ENCODE measurements around the gene TSPAN12. TPM values are rescaled to one million over a fixed set of nuclear protein-coding genes. Genes with fewer than 3 reads are reported as not detected.
"Not testable (repeated sequence)": the region's sequence is repeated elsewhere in the genome, so short reads cannot be mapped to it uniquely, and the experiment has no call there.

The TSPAN12 gene
- 10 to 100 TPM; 35.6 to 50.3 TPM for total RNA-seq
- 23.5 TPM for polyA plus RNA-seq (2013, experiment 1 of 2)
- 29.6 TPM for polyA plus RNA-seq (2013, experiment 2 of 2)
- long read RNA-seq, experiment 1, transcript TSPAN12-201 (8 exons, 2,798 nt), result major isoform, 9 of 23 reads
- long read RNA-seq, experiment 1, partial matches to known transcripts, result 2 of 23 reads
- long read RNA-seq, experiment 1, other reads (novel, unspliced or antisense), result 12 of 23 reads
- long read RNA-seq, experiment 2, transcript TSPAN12-201 (8 exons, 2,798 nt), result major isoform, 80 of 107 reads
- long read RNA-seq, experiment 2, partial matches to known transcripts, result 4 of 107 reads
- long read RNA-seq, experiment 2, other reads (novel, unspliced or antisense), result 23 of 107 reads
- long read RNA-seq, experiment 3, transcript TSPAN12-201 (8 exons, 2,798 nt), result major isoform, 149 of 204 reads
- long read RNA-seq, experiment 3, partial matches to known transcripts, result 9 of 204 reads
- long read RNA-seq, experiment 3, other reads (novel, unspliced or antisense), result 44 of 204 reads
- long read RNA-seq, experiment 4, transcript TSPAN12-201 (8 exons, 2,798 nt), result major isoform, 26 of 61 reads
- long read RNA-seq, experiment 4, partial matches to known transcripts, result 4 of 61 reads
- long read RNA-seq, experiment 4, other reads (novel, unspliced or antisense), result 31 of 61 reads

- Histone ChIP-seq H3K36me3 (ENCODE audit: control insufficient read depth, insufficient read depth, low read length) (peaks cover 19% of the 10 kb centered on the region), H3K27me3 (ENCODE audit: control insufficient read depth, insufficient read depth, low read length, poor library complexity, severe bottlenecking) (no peaks in the 10 kb centered on the region), H3K4me1 (ENCODE audit: control insufficient read depth, insufficient read depth, low read length) (peaks cover 11% of the 10 kb centered on the region), H3K4me3 (ENCODE audit: low read length) (peak within 1 kb of the TSS; percentile 97), H3K27ac (ENCODE audit: low read depth, low read length) (peak within 1 kb of the TSS; percentile 98), H3K9me3 (ENCODE audit: control insufficient read depth, low read length) (no peaks in the 10 kb centered on the region), H3K9ac (ENCODE audit: extremely low read depth, low read length, poor library complexity, severe bottlenecking) (peak within 1 kb of the TSS; percentile 88)
- DNase-seq, result peak; percentile 95
- Mint-ChIP-seq H3K27me3 (ENCODE audit: insufficient read depth) (no peaks in the 10 kb centered on the region), H3K36me3 (ENCODE audit: low read depth) (peaks cover 12% of the 10 kb centered on the region), H3K4me3 (peak within 1 kb of the TSS; percentile 83), H3K4me1 (peaks cover 27% of the 10 kb centered on the region), H3K27ac (peak within 1 kb of the TSS; percentile 95), H3K9me3 (no peaks in the 10 kb centered on the region)
- TF ChIP-seq, protein P1, sequence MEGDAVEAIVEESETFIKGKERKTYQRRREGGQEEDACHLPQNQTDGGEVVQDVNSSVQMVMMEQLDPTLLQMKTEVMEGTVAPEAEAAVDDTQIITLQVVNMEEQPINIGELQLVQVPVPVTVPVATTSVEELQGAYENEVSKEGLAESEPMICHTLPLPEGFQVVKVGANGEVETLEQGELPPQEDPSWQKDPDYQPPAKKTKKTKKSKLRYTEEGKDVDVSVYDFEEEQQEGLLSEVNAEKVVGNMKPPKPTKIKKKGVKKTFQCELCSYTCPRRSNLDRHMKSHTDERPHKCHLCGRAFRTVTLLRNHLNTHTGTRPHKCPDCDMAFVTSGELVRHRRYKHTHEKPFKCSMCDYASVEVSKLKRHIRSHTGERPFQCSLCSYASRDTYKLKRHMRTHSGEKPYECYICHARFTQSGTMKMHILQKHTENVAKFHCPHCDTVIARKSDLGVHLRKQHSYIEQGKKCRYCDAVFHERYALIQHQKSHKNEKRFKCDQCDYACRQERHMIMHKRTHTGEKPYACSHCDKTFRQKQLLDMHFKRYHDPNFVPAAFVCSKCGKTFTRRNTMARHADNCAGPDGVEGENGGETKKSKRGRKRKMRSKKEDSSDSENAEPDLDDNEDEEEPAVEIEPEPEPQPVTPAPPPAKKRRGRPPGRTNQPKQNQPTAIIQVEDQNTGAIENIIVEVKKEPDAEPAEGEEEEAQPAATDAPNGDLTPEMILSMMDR (conservative IDR thresholded peaks at IDR 0.05), result peak; percentile 78
- WGBS, 2 experiments (ENCODE audit: insufficient coverage in 1 of 2, insufficient read length in 1 of 2), result 1% methylated on average over 19 to 71 of the region's 71 CpGs
Observed at GRCh38 chr7:120857588-120858573, at the start of gene TSPAN12. TSS of gene TSPAN12 (minus strand) at chr7:120858144. CDS start at chr7:120856763, 1,381 bp downstream.

GRCh38 chr7:120898715-120899499 lies 41.0 kb upstream of the TSPAN12 start:
- no peaks in the 10 kb centered on the region for H3K4me1 Mint-ChIP-seq
- peaks cover 76% of the 10 kb centered on the region for H3K9me3 Mint-ChIP-seq
- 84 to 93% methylated on average over 3 to 4 of the region's 4 CpGs for WGBS, 2 experiments (ENCODE audit: insufficient coverage in 1 of 2, insufficient read length in 1 of 2)
- Histone ChIP-seq H3K27ac (ENCODE audit: low read depth, low read length) (no peak overlapping the region), H3K27me3 (ENCODE audit: control insufficient read depth, insufficient read depth, low read length, poor library complexity, severe bottlenecking) (no peaks in the 10 kb centered on the region), H3K4me1 (ENCODE audit: control insufficient read depth, insufficient read depth, low read length) (no peaks in the 10 kb centered on the region), H3K36me3 (ENCODE audit: control insufficient read depth, insufficient read depth, low read length) (no peaks in the 10 kb centered on the region), H3K9me3 (ENCODE audit: control insufficient read depth, low read length) (peaks cover 57% of the 10 kb centered on the region), H3K4me3 (ENCODE audit: low read length) (no peak overlapping the region), H3K9ac (ENCODE audit: extremely low read depth, low read length, poor library complexity, severe bottlenecking) (no peak overlapping the region)
- peaks cover 12% of the 10 kb centered on the region for H3K36me3 Mint-ChIP-seq (ENCODE audit: low read depth)
- TF ChIP-seq, protein P1 (conservative IDR thresholded peaks at IDR 0.05), result no peak
- no peak overlapping the region for H3K27ac Mint-ChIP-seq
- no peak overlapping the region for H3K4me3 Mint-ChIP-seq
- no peak for DNase-seq
- H3K27me3 Mint-ChIP-seq (ENCODE audit: insufficient read depth), result no peaks in the 10 kb centered on the region

- Mint-ChIP-seq H3K9me3 (peaks cover 72% of the 10 kb centered on the region), H3K36me3 (ENCODE audit: low read depth) (peaks cover 21% of the 10 kb centered on the region)
- not testable (repeated sequence) for H3K27ac Mint-ChIP-seq; H3K27ac ChIP-seq (ENCODE audit: low read depth, low read length); H3K4me1 ChIP-seq (ENCODE audit: control insufficient read depth, insufficient read depth, low read length); H3K4me3 Mint-ChIP-seq; H3K36me3 ChIP-seq (ENCODE audit: control insufficient read depth, insufficient read depth, low read length); H3K9ac ChIP-seq (ENCODE audit: extremely low read depth, low read length, poor library complexity, severe bottlenecking); H3K4me1 Mint-ChIP-seq; H3K27me3 ChIP-seq (ENCODE audit: control insufficient read depth, insufficient read depth, low read length, poor library complexity, severe bottlenecking); DNase-seq; H3K27me3 Mint-ChIP-seq (ENCODE audit: insufficient read depth)
- Histone ChIP-seq H3K9me3 (ENCODE audit: control insufficient read depth, low read length) (peaks cover 76% of the 10 kb centered on the region), H3K4me3 (ENCODE audit: low read length) (peak overlapping the region; percentile 43)
- 87 to 94% methylated on average over 2 to 3 of the region's 3 CpGs for WGBS, 2 experiments (ENCODE audit: insufficient coverage in 1 of 2, insufficient read length in 1 of 2)
Observed at GRCh38 chr7:120895253-120895652, 37.3 kb upstream of the TSPAN12 start.

DNA sequence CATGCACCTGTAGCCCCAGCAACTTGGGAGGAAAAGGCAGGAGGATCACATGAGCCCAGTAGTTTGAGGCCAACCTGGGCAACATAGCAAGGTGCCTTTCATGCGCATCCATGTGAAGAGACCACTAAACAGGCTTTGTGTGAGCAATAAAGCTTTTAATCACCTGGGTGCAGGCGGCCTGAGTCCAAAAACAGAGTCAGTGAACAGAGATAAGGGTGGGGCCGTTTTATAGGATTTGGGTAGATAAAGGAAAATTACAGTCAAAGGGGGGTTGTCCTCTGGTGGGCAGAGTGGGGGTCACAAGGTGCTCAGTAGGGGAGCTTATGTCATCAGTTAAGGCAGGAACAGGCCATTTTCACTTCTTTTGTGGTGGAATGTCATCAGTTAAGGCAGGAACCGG lies 27.7 kb upstream of the TSPAN12 start:
- Mint-ChIP-seq H3K36me3 (ENCODE audit: low read depth) (peaks cover 16% of the 10 kb centered on the region), H3K4me1 (peaks cover 16% of the 10 kb centered on the region)
- H3K36me3 ChIP-seq (ENCODE audit: control insufficient read depth, insufficient read depth, low read length); H3K27me3 Mint-ChIP-seq (ENCODE audit: insufficient read depth); H3K4me3 Mint-ChIP-seq; H3K27ac Mint-ChIP-seq; H3K27me3 ChIP-seq (ENCODE audit: control insufficient read depth, insufficient read depth, low read length, poor library complexity, severe bottlenecking); H3K27ac ChIP-seq (ENCODE audit: low read depth, low read length); H3K4me3 ChIP-seq (ENCODE audit: low read length); H3K9me3 ChIP-seq (ENCODE audit: control insufficient read depth, low read length); H3K9me3 Mint-ChIP-seq; H3K4me1 ChIP-seq (ENCODE audit: control insufficient read depth, insufficient read depth, low read length); H3K9ac ChIP-seq (ENCODE audit: extremely low read depth, low read length, poor library complexity, severe bottlenecking): not testable (repeated sequence)
- peak; percentile 49 for DNase-seq
- 92 to 93% methylated on average over 2 to 3 of the region's 4 CpGs for WGBS, 2 experiments (ENCODE audit: insufficient coverage in 1 of 2, insufficient read length in 1 of 2)

Measured in endodermal cell (in vitro differentiated cells).